MM.1S (cell line): ENCODE measurements around the gene GPS1.

Experiments
- CTCF ChIP-seq: fragments of 300-600 bp; sonication (generic); IDR thresholded peaks from 2 replicates; pipeline ENCODE4 v1.5.1; 2016; ENCODE audit warnings: antibody characterized with exemption, low read length, mixed read lengths
- EZH2 ChIP-seq: fragments of 300-600 bp; sonication (generic); optimal IDR thresholded peaks from 2 replicates; pipeline ENCODE3; 2017; ENCODE audit warnings: low read depth, mild to moderate bottlenecking, antibody characterized with exemption, low read length, mixed read lengths
- EZH2phosphoT487 ChIP-seq: fragments of 300-600 bp; sonication (generic); IDR thresholded peaks from 2 replicates; pipeline ENCODE4 v1.6.1; 2018; ENCODE audit warnings: antibody characterized with exemption, low read length

- TF ChIP-seq CTCF (peak; percentile 66), EZH2 (no peak), EZH2phosphoT487 (no peak)
These were observed 54.4 kb downstream of the GPS1 start for GRCh38 chr17:82105882-82106687.
